ENCODE measurements around the gene RPTOR.

- TF ChIP-seq POLR2AphosphoS5 (IDR thresholded peaks at IDR 0.05; ENCODE audit: low read depth) (no peak), SPI1 (IDR thresholded peaks at IDR 0.05; ENCODE audit: borderline replicate concordance, low read depth) (no peak)
- TF ChIP-seq, protein P1, sequence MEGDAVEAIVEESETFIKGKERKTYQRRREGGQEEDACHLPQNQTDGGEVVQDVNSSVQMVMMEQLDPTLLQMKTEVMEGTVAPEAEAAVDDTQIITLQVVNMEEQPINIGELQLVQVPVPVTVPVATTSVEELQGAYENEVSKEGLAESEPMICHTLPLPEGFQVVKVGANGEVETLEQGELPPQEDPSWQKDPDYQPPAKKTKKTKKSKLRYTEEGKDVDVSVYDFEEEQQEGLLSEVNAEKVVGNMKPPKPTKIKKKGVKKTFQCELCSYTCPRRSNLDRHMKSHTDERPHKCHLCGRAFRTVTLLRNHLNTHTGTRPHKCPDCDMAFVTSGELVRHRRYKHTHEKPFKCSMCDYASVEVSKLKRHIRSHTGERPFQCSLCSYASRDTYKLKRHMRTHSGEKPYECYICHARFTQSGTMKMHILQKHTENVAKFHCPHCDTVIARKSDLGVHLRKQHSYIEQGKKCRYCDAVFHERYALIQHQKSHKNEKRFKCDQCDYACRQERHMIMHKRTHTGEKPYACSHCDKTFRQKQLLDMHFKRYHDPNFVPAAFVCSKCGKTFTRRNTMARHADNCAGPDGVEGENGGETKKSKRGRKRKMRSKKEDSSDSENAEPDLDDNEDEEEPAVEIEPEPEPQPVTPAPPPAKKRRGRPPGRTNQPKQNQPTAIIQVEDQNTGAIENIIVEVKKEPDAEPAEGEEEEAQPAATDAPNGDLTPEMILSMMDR (IDR thresholded peaks at IDR 0.05; ENCODE audit: insufficient read depth, low read length), result no peak
These were observed 343.9 kb downstream of the RPTOR start for GRCh38 chr17:80888276-80889160.
